ENCODE data around the gene SERPINB3.

DNA sequence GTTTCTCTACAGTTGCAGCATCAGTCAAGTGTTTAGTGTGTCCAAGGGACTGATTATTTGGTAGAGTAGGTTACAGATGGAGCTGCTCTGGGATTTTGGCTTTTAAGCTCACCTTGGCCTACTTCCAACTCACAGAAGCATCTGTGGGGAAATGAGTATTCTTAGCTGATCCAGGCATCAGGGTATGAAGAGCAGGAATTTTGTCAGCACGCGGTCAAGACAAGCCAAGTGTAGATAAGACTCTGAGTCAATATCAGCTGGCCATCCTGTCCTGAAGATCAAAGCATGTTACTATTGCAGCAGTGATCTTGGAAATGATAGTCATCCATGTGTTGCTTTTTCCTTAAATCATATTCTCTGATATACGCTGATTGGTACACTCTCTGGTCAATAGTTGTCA is 42.0 kb downstream of the SERPINB3 start:
- TF ChIP-seq, protein P1, sequence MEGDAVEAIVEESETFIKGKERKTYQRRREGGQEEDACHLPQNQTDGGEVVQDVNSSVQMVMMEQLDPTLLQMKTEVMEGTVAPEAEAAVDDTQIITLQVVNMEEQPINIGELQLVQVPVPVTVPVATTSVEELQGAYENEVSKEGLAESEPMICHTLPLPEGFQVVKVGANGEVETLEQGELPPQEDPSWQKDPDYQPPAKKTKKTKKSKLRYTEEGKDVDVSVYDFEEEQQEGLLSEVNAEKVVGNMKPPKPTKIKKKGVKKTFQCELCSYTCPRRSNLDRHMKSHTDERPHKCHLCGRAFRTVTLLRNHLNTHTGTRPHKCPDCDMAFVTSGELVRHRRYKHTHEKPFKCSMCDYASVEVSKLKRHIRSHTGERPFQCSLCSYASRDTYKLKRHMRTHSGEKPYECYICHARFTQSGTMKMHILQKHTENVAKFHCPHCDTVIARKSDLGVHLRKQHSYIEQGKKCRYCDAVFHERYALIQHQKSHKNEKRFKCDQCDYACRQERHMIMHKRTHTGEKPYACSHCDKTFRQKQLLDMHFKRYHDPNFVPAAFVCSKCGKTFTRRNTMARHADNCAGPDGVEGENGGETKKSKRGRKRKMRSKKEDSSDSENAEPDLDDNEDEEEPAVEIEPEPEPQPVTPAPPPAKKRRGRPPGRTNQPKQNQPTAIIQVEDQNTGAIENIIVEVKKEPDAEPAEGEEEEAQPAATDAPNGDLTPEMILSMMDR (IDR thresholded peaks at IDR 0.05; ENCODE audit: low read length): no peak
- no peak for TF ChIP-seq EZH2 (IDR thresholded peaks at IDR 0.05; ENCODE audit: borderline replicate concordance, low read length)

All from OCI-LY1 (cell line).